ENCODE data around the gene TBX5. TPM values are rescaled to one million over a fixed set of nuclear protein-coding genes. Genes with fewer than 3 reads are reported as not detected.

The TBX5 gene
- total and polyA plus RNA-seq, 12 donors = 0.07 to 0.27 (median 0.14) TPM; not detected in 8

GRCh38 chr12:114441039-114441383 lies 35.1 kb upstream of the TBX5 start:
- no peaks in the 10 kb centered on the region for H3K36me3 ChIP-seq (replicated peaks in 1 of 2)
- WGBS, 4 donors = 3 to 6% (median 4%) methylated on average over 12 to 23 of the region's 23 CpGs
- H3K27me3 ChIP-seq = peaks cover 82% of the 10 kb centered on the region
- no peak overlapping the region for H3K27ac ChIP-seq
- TF ChIP-seq POLR2A (IDR thresholded peaks at IDR 0.05) = no peak
- TF ChIP-seq CTCF (IDR thresholded peaks at IDR 0.05) = no peak
- H3K4me3 ChIP-seq = no peak overlapping the region
- DNase-seq = no peak
- no peaks in the 10 kb centered on the region for H3K4me1 ChIP-seq (replicated peaks in 1 of 2)
- intact Hi-C loops (cut with DNase I) = no loop called here
- H3K9me3 ChIP-seq (replicated peaks in 1 of 3) = no peaks in the 10 kb centered on the region

GRCh38 chr12:114440270-114441038 lies 34.5 kb upstream of the TBX5 start:
- TF ChIP-seq POLR2A (IDR thresholded peaks at IDR 0.05) = no peak
- TF ChIP-seq CTCF (IDR thresholded peaks at IDR 0.05) = no peak
- H3K27me3 ChIP-seq = peaks cover 79% of the 10 kb centered on the region
- H3K4me1 ChIP-seq (replicated peaks in 1 of 2) = no peaks in the 10 kb centered on the region
- no peak overlapping the region for H3K4me3 ChIP-seq
- no peaks in the 10 kb centered on the region for H3K36me3 ChIP-seq (replicated peaks in 1 of 2)
- H3K27ac ChIP-seq = no peak overlapping the region
- 2 to 3% (median 2%) methylated on average over 44 to 54 of the region's 54 CpGs for whole genome bisulfite sequencing, 4 donors
- H3K9me3 ChIP-seq (replicated peaks in 1 of 3) = no peaks in the 10 kb centered on the region
- intact Hi-C loops (cut with DNase I) = no loop called here
- DNase-seq = no peak

GRCh38 chr12:114439817-114440216 lies 33.9 kb upstream of the TBX5 start:
- H3K4me1 ChIP-seq (replicated peaks in 1 of 2) = no peaks in the 10 kb centered on the region
- H3K27me3 ChIP-seq = peaks cover 72% of the 10 kb centered on the region
- intact Hi-C loops (cut with DNase I) = no loop called here
- H3K27ac ChIP-seq = no peak overlapping the region
- DNase-seq = no peak
- no peaks in the 10 kb centered on the region for H3K9me3 ChIP-seq (replicated peaks in 1 of 3)
- TF ChIP-seq CTCF (IDR thresholded peaks at IDR 0.05) = no peak
- no peak for TF ChIP-seq POLR2A (IDR thresholded peaks at IDR 0.05)
- no peaks in the 10 kb centered on the region for H3K36me3 ChIP-seq (replicated peaks in 1 of 2)
- 2 to 4% (median 3%) methylated on average over 11 to 19 of the region's 19 CpGs for WGBS, 4 donors
- no peak overlapping the region for H3K4me3 ChIP-seq

GRCh38 chr12:114439261-114439683 lies 33.3 kb upstream of the TBX5 start:
- intact Hi-C loops (cut with DNase I) = no loop called here
- WGBS, 4 donors = 3 to 5% (median 4%) methylated on average over 25 of the region's 25 CpGs

More at GRCh38 chr12:114439261-114439683, 33.3 kb upstream of the TBX5 start:
- TF ChIP-seq POLR2A (IDR thresholded peaks at IDR 0.05) = no peak
- TF ChIP-seq CTCF (IDR thresholded peaks at IDR 0.05) = no peak
- Histone ChIP-seq H3K27ac (no peak overlapping the region), H3K27me3 (peaks cover 67% of the 10 kb centered on the region), H3K36me3 (replicated peaks in 1 of 2) (no peaks in the 10 kb centered on the region), H3K4me3 (no peak overlapping the region), H3K4me1 (replicated peaks in 1 of 2) (no peaks in the 10 kb centered on the region), H3K9me3 (replicated peaks in 1 of 3) (no peaks in the 10 kb centered on the region)
- no peak for DNase-seq
